SU-DHL-6 (cell line): ENCODE measurements around the gene SSNA1.

Source experiments
- EZH2phosphoT487 ChIP-seq: fragments of 200-600 bp; sonication (generic), shearing (Covaris generic); conservative IDR thresholded peaks from 2 replicates; pipeline ENCODE4 v1.6.1; 2018; ENCODE audit warnings: mild to moderate bottlenecking, antibody characterized with exemption, low read length, moderate library complexity, mixed read lengths
- TF ChIP-seq, protein P1 (sequence below): fragments of 200-600 bp; sonication (generic); IDR thresholded peaks from one replicate; pipeline ENCODE4 v1.5.1; 2017; ENCODE audit warnings: antibody characterized with exemption, mild to moderate bottlenecking, low read length, moderate library complexity; ENCODE audit not compliant: insufficient read depth, poor library complexity, severe bottlenecking

DNA sequence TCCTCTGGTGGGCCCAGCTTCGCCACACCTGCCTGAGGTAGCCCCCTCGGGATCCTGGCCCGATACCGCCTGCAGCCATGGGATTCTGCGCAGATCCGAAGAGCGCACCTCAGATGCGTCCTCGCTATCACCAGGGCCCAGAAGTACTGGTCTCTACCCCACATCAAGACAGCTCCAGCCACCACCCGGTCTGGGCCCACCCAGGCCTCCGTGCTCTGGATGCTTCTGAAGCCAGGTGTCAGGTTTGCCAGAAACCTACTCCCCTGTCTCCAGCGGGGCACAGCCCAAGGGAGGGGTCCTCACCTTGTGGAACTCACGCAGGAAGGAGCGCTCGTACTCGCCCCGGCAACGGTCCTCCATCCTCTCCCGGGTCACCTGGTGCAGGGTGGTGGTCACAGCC, 2.6 kb upstream of the SSNA1 start:
- TF ChIP-seq, protein P1, sequence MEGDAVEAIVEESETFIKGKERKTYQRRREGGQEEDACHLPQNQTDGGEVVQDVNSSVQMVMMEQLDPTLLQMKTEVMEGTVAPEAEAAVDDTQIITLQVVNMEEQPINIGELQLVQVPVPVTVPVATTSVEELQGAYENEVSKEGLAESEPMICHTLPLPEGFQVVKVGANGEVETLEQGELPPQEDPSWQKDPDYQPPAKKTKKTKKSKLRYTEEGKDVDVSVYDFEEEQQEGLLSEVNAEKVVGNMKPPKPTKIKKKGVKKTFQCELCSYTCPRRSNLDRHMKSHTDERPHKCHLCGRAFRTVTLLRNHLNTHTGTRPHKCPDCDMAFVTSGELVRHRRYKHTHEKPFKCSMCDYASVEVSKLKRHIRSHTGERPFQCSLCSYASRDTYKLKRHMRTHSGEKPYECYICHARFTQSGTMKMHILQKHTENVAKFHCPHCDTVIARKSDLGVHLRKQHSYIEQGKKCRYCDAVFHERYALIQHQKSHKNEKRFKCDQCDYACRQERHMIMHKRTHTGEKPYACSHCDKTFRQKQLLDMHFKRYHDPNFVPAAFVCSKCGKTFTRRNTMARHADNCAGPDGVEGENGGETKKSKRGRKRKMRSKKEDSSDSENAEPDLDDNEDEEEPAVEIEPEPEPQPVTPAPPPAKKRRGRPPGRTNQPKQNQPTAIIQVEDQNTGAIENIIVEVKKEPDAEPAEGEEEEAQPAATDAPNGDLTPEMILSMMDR = no peak
- no peak for TF ChIP-seq EZH2phosphoT487
